A549 (cell line): ENCODE results near the gene MEAF6. TPM values are rescaled to one million over a fixed set of nuclear protein-coding genes. Genes with fewer than 3 reads are reported as not detected.

Experiments used
- ATAC-seq, 2 experiments: fragments of 200-7000 bp in 1 of 2; fragments of >200 bp in 1 of 2; cut with Nextera tagmentation in 1 of 2; cut with Tn5 transposase in 1 of 2; 3 replicates each; pipeline versions ENCODE4 v1.8.0 to v1.9.1; 2018 to 2020; ENCODE audit warnings: mild to moderate bottlenecking in 1 of 2, moderate library complexity in 1 of 2
- CTCF ChIA-PET: fragments of 300-600 bp; sonication (Branson Sonifier 250); formaldehyde crosslinking; extraction: SDS; loops from one replicate; lab custom pipeline; 2021; ENCODE audit warnings: antibody characterized with exemption, inconsistent platforms; lab: Yijun Ruan, JAX
- POLR2A ChIA-PET: fragments of 350-600 bp; formaldehyde crosslinking; extraction: SDS; loops from one replicate; lab custom pipeline; 2021; ENCODE audit warnings: antibody characterized with exemption, inconsistent platforms; lab: Yijun Ruan, JAX
- DNase-seq, 2 experiments: peaks; one replicate each; pipeline versions ENCODE4 v3.0.0 to v3.0.0-alpha.2; 2011 to 2016; ENCODE audit warnings: low read depth in 1 of 2, low spot score in 1 of 2
- FAIRE-seq: peaks from 2 replicates; lab custom pipeline; 2011; peaks lifted over from hg19 to GRCh38; lab: Jason Lieb, UNC
- H3K27ac ChIP-seq, 2 experiments: fragments of >200 bp; sonication (Bioruptor Twin); formaldehyde crosslinking; 3 replicates each; pipeline ENCODE4 v1.5.1; 2016 to 2017
- H3K4me1 ChIP-seq: fragments of >200 bp; sonication (Bioruptor Twin); formaldehyde crosslinking; 3 replicates; pipeline ENCODE4 v1.6.1; 2016
- H3K4me2 ChIP-seq: fragments of >200 bp; sonication (Bioruptor Twin); formaldehyde crosslinking; 3 replicates; pipeline ENCODE4 v1.6.1; 2016
- H3K4me3 ChIP-seq: fragments of >200 bp; sonication (Bioruptor Twin); formaldehyde crosslinking; 3 replicates; pipeline ENCODE4 v1.5.1; 2016
- H3K9me3 ChIP-seq: fragments of >200 bp; sonication (Bioruptor Twin); formaldehyde crosslinking; 3 replicates; pipeline ENCODE4 v1.6.1; 2016
- BHLHE40 ChIP-seq: IDR thresholded peaks from 2 replicates; pipeline ENCODE4 v1.6.1; 2012; ENCODE audit warnings: low read depth, low read length, inconsistent platforms
- CBX2 ChIP-seq: fragments of 200-600 bp; sonication (generic); IDR thresholded peaks from 2 replicates; pipeline ENCODE4 v1.6.1; 2016; ENCODE audit warnings: low read depth, mild to moderate bottlenecking, borderline replicate concordance
- CHD4 ChIP-seq: fragments of 200-600 bp; sonication (generic); IDR thresholded peaks from 2 replicates; pipeline ENCODE4 v1.6.1; 2016; ENCODE audit warnings: antibody characterized with exemption, mild to moderate bottlenecking, borderline replicate concordance
- EHF ChIP-seq: fragments of 250-450 bp; sonication (Bioruptor Pico); IDR thresholded peaks from 2 replicates; pipeline ENCODE4 v1.5.0; 2020; ENCODE audit warnings: mild to moderate bottlenecking
- EHMT2 ChIP-seq: fragments of 200-600 bp; sonication (generic); IDR thresholded peaks from 2 replicates; pipeline ENCODE4 v1.6.1; 2016; ENCODE audit warnings: antibody characterized with exemption, low read depth, mild to moderate bottlenecking, moderate library complexity
- ESRRA ChIP-seq: fragments of 150-350 bp; IDR thresholded peaks from 2 replicates; pipeline ENCODE4 v1.6.1; 2014; ENCODE audit warnings: mild to moderate bottlenecking, low read length, borderline replicate concordance
- FOXS1 ChIP-seq: fragments of 250-450 bp; sonication (Bioruptor Pico); IDR thresholded peaks from 2 replicates; pipeline ENCODE4 v1.5.0; 2020; ENCODE audit warnings: mild to moderate bottlenecking, moderate library complexity
- HMGXB4 ChIP-seq: fragments of 250-450 bp; sonication (Bioruptor Pico); IDR thresholded peaks from 2 replicates; pipeline ENCODE4 v1.5.0; 2021; ENCODE audit warnings: mild to moderate bottlenecking, moderate library complexity, borderline replicate concordance
- HOXA7 ChIP-seq: fragments of 250-450 bp; sonication (Bioruptor Pico); IDR thresholded peaks from 2 replicates; pipeline ENCODE4 v1.5.0; 2020; ENCODE audit warnings: mild to moderate bottlenecking, moderate library complexity
- KDM1A ChIP-seq: fragments of 200-600 bp; sonication (generic); IDR thresholded peaks from 2 replicates; pipeline ENCODE4 v1.6.1; 2016; ENCODE audit warnings: low read depth, mild to moderate bottlenecking
- MAFK ChIP-seq: fragments of 450-650 bp; IDR thresholded peaks from 2 replicates; pipeline ENCODE4 v1.6.1; 2014; ENCODE audit not compliant: partially characterized antibody
- MAX ChIP-seq: IDR thresholded peaks from 2 replicates; pipeline ENCODE4 v1.6.1; 2012
- MAZ ChIP-seq: fragments of 150-350 bp; IDR thresholded peaks from 2 replicates; pipeline ENCODE4 v1.6.1; 2014; ENCODE audit warnings: antibody characterized with exemption, low read depth, low read length, borderline replicate concordance
- NR3C1 ChIP-seq: fragments of >200 bp; sonication (Bioruptor Twin); formaldehyde crosslinking; IDR thresholded peaks from 3 replicates; pipeline ENCODE4 v1.6.1; 2017
- POLR2A ChIP-seq: IDR thresholded peaks from 2 replicates; pipeline ENCODE4 v1.6.1; 2012; ENCODE audit warnings: mild to moderate bottlenecking, low read length
- POLR2AphosphoS2 ChIP-seq: conservative IDR thresholded peaks from 2 replicates; pipeline ENCODE4 v1.6.1; 2012; ENCODE audit warnings: low read length, improper control_type of control experiment, inconsistent platforms
- RARB ChIP-seq: fragments of 250-450 bp; sonication (Bioruptor Pico); IDR thresholded peaks from 2 replicates; pipeline ENCODE4 v1.8.0; 2021; ENCODE audit warnings: mild to moderate bottlenecking, moderate library complexity
- RFX5 ChIP-seq: fragments of 450-650 bp; IDR thresholded peaks from 2 replicates; pipeline ENCODE4 v1.7.1; 2014; ENCODE audit warnings: antibody characterized with exemption, mild to moderate bottlenecking, moderate library complexity
- RNF2 ChIP-seq: fragments of 200-600 bp; sonication (generic); IDR thresholded peaks from 2 replicates; pipeline ENCODE4 v1.6.1; 2016; ENCODE audit warnings: low read depth, mild to moderate bottlenecking, antibody characterized with exemption, moderate library complexity, borderline replicate concordance
- SREBF2 ChIP-seq: fragments of 450-650 bp; IDR thresholded peaks from 2 replicates; pipeline ENCODE4 v1.6.1; 2014; ENCODE audit warnings: mild to moderate bottlenecking, moderate library complexity
- TFCP2L1 ChIP-seq: fragments of 250-450 bp; sonication (Bioruptor Pico); IDR thresholded peaks from 2 replicates; pipeline ENCODE4 v1.5.0; 2021; ENCODE audit warnings: mild to moderate bottlenecking
- TP53 ChIP-seq: fragments of 250-450 bp; sonication (Bioruptor Pico); IDR thresholded peaks from 2 replicates; pipeline ENCODE4 v1.5.0; 2021; ENCODE audit warnings: mild to moderate bottlenecking, moderate library complexity
- ZC3H11A ChIP-seq: fragments of 450-650 bp; IDR thresholded peaks from 2 replicates; pipeline ENCODE4 v1.6.1; 2014; ENCODE audit warnings: antibody characterized with exemption, mild to moderate bottlenecking
- ZFP36 ChIP-seq: fragments of 450-650 bp; IDR thresholded peaks from 2 replicates; pipeline ENCODE4 v1.6.1; 2014; ENCODE audit warnings: borderline replicate concordance; ENCODE audit not compliant: partially characterized antibody
- ZNF302 ChIP-seq: fragments of 250-450 bp; sonication (Bioruptor Pico); IDR thresholded peaks from 2 replicates; pipeline ENCODE4 v1.9.0; 2021; ENCODE audit warnings: inconsistent platforms, mild to moderate bottlenecking, moderate library complexity
- ZSCAN20 ChIP-seq: fragments of 250-450 bp; sonication (Bioruptor Pico); IDR thresholded peaks from 2 replicates; pipeline ENCODE4 v1.8.0; 2022; ENCODE audit warnings: mild to moderate bottlenecking, moderate library complexity
- WGBS: methylation state at CpG from one replicate; pipeline ENCODE4 v1.1.6; 2017; ENCODE audit errors: missing lambda C conversion rate; 5-methylcytosine and 5-hydroxymethylcytosine counted together
- polyA plus RNA-seq, 4 experiments: library from polyadenylated mRNA; depleted of rRNA in 3 of 4; stranded (reverse); fragments of >200 nt; fragmentation: RNase III in 1 of 4; extraction: RNeasy Plus Mini Kit Qiagen cat#74134 plus additional on column Dnase treatment in 1 of 4; gene quantifications; 2 replicates in 3 of 4; 3 replicates in 1 of 4; pipeline ENCODE4 v1.2.3, GENCODE V29; 2011 to 2017

Gene MEAF6
- polyA plus RNA-seq, 2 of the 4 experiments (the other 2 are of a cell fraction), result 39.4 to 45.4 TPM

- TF ChIP-seq TFCP2L1 (CRISPR knock-in tag) (no peak), RNF2 (no peak), EHF (CRISPR knock-in tag) (no peak), MAX (no peak), RFX5 (no peak), CBX2 (no peak), POLR2A (no peak), TP53 (CRISPR knock-in tag) (no peak), FOXS1 (no peak), MAFK (no peak), ZFP36 (no peak), EHMT2 (no peak), RARB (no peak), NR3C1 (no peak), ZSCAN20 (CRISPR knock-in tag) (no peak), BHLHE40 (no peak), MAZ (no peak)
- TF ChIP-seq, all 56 proteins: peak for 0
- no peak overlapping the region for H3K27ac ChIP-seq
- ChIA-PET POLR2A (no interaction called here), CTCF (interaction anchor here (0.6 to 1.1 kb wide), 2 partner anchors 24 to 104 kb away, joined by 3 read pairs; no protein-coding TSS in a partner anchor)
- ATAC-seq (no peak), FAIRE-seq (no peak), DNase-seq (no peak)
- 61% methylated on average over 3 of the region's 3 CpGs for WGBS
- H3K9me3 ChIP-seq, result 0 out of 3 replicates have a peak, but pooled peaks cover 7% of the 10 kb centered on the region
- no peak overlapping the region for H3K4me2 ChIP-seq
- H3K4me3 ChIP-seq, result no peak overlapping the region
- H3K4me1 ChIP-seq, result peaks cover 7% of the 10 kb centered on the region; the same call in 2 of the 3 replicates
Measured at GRCh38 chr1:37557402-37557801, 42.8 kb upstream of the MEAF6 start.

- DNase-seq (peak in 1 of 2 experiments; percentile 44), FAIRE-seq (no peak), ATAC-seq (0 out of 6 replicates have a peak, but pooled peaks of 1 of the 2 experiments have one; percentile 10)
- WGBS, result 57% methylated on average over 27 of the region's 31 CpGs
- H3K27ac ChIP-seq, result 0 out of 6 replicates have a peak within 1 kb of the TSS, but pooled peaks of 1 of the 2 experiments have one; percentile 16
- H3K9me3 ChIP-seq, result 0 out of 3 replicates have a peak, but pooled peaks cover 7% of the 10 kb centered on the region
- H3K4me1 ChIP-seq, result peaks cover 9% of the 10 kb centered on the region; the same call in 2 of the 3 replicates
- no peak within 1 kb of the TSS for H3K4me3 ChIP-seq
- peak within 1 kb of the TSS; percentile 38; the same call in 1 of the 3 replicates for H3K4me2 ChIP-seq
- TF ChIP-seq BHLHE40 (no peak), HMGXB4 (CRISPR knock-in tag) (no peak), ZC3H11A (no peak), SREBF2 (no peak), POLR2A (no peak), ZNF302 (no peak), RFX5 (no peak), ESRRA (no peak), HOXA7 (no peak), KDM1A (no peak), CHD4 (no peak), POLR2AphosphoS2 (no peak)
- ChIA-PET CTCF (interaction anchor here (0.6 to 1.1 kb wide), 2 partner anchors 24 to 103 kb away, joined by 3 read pairs; no protein-coding TSS in a partner anchor), POLR2A (no interaction called here)
Measured at GRCh38 chr1:37556712-37557196, 42.2 kb upstream of the MEAF6 start, which contains the start of gene DNALI1. Gene DNALI1, plus strand, starts transcription at chr1:37556940. Its CDS starts 55 bp downstream, at chr1:37556995.
